HepG2 (cell line): ENCODE results near the gene STX2. TPM values are rescaled to one million over a fixed set of nuclear protein-coding genes. Genes with fewer than 3 reads are reported as not detected.

Experiments used
- BCL6 ChIP-seq: IDR thresholded peaks from 2 replicates; pipeline ENCODE4 v1.6.1; 2016; ENCODE audit warnings: missing genetic modification reagents, missing compliant biosample characterization
- FOXA1 ChIP-seq, 2 experiments: fragments of 450-650 bp in 1 of 2; sonication (generic) in 1 of 2; formaldehyde crosslinking in 1 of 2; IDR thresholded peaks; 2 replicates each; pipeline versions ENCODE4 v1.4.0 to v1.6.1; 2016 to 2020; ENCODE audit warnings: missing genetic modification reagents in 1 of 2
- FOXC1 ChIP-seq: sonication (generic); formaldehyde crosslinking; IDR thresholded peaks from 2 replicates; pipeline ENCODE4 v1.8.0; 2022; ENCODE audit warnings: mild to moderate bottlenecking, missing genetic modification reagents, borderline replicate concordance
- HNF1A ChIP-seq, 2 experiments: sonication (generic) in 1 of 2; formaldehyde crosslinking in 1 of 2; IDR thresholded peaks; 2 replicates each; pipeline versions ENCODE4 v1.4.0 to v1.6.1; 2016 to 2020; ENCODE audit warnings: borderline replicate concordance in 1 of 2, low read depth in 1 of 2, mild to moderate bottlenecking in 1 of 2, missing genetic modification reagents in 1 of 2
- MYC ChIP-seq: sonication (generic); formaldehyde crosslinking; IDR thresholded peaks from 2 replicates; pipeline ENCODE4 v1.9.0; 2021; ENCODE audit warnings: missing genetic modification reagents, borderline replicate concordance
- MYPOP ChIP-seq: sonication (generic); formaldehyde crosslinking; IDR thresholded peaks from 2 replicates; pipeline ENCODE4 v1.8.1; 2023; ENCODE audit warnings: mild to moderate bottlenecking, moderate library complexity, missing genetic modification reagents
- NR0B2 ChIP-seq: sonication (generic); formaldehyde crosslinking; IDR thresholded peaks from 2 replicates; pipeline ENCODE4 v1.4.0; 2020; ENCODE audit warnings: mild to moderate bottlenecking, missing genetic modification reagents
- SALL2 ChIP-seq: sonication (generic); formaldehyde crosslinking; IDR thresholded peaks from 2 replicates; pipeline ENCODE4 v1.8.1; 2023; ENCODE audit warnings: mild to moderate bottlenecking, missing genetic modification reagents, inconsistent platforms
- ZBTB3 ChIP-seq: sonication (generic); formaldehyde crosslinking; IDR thresholded peaks from 2 replicates; pipeline ENCODE4 v1.4.0; 2020; ENCODE audit warnings: low read depth, mild to moderate bottlenecking, moderate library complexity, missing genetic modification reagents, borderline replicate concordance
- ZMYM4 ChIP-seq: sonication (generic); formaldehyde crosslinking; IDR thresholded peaks from 2 replicates; pipeline ENCODE4 v1.8.1; 2023; ENCODE audit warnings: mild to moderate bottlenecking, missing genetic modification reagents
- ZNF629 ChIP-seq: sonication (generic); formaldehyde crosslinking; conservative IDR thresholded peaks from 2 replicates; pipeline ENCODE4 v1.5.0; 2020; ENCODE audit warnings: missing genetic modification reagents
- ZNF691 ChIP-seq: sonication (generic); formaldehyde crosslinking; IDR thresholded peaks from 2 replicates; pipeline ENCODE4 v1.4.0; 2020; ENCODE audit warnings: missing genetic modification reagents, low read depth, mild to moderate bottlenecking, borderline replicate concordance
- ZNF710 ChIP-seq: sonication (generic); formaldehyde crosslinking; IDR thresholded peaks from 2 replicates; pipeline ENCODE4 v1.5.0; 2020; ENCODE audit warnings: mild to moderate bottlenecking, missing genetic modification reagents, borderline replicate concordance
- ZNF766 ChIP-seq: sonication (generic); formaldehyde crosslinking; IDR thresholded peaks from 2 replicates; pipeline ENCODE4 v1.5.0; 2020; ENCODE audit warnings: missing genetic modification reagents, borderline replicate concordance
- ZNF775 ChIP-seq: sonication (generic); formaldehyde crosslinking; IDR thresholded peaks from 2 replicates; pipeline ENCODE4 v1.4.0; 2020; ENCODE audit warnings: missing genetic modification reagents, mild to moderate bottlenecking, moderate library complexity, borderline replicate concordance
- polyA plus RNA-seq, 8 experiments: library from polyadenylated mRNA; depleted of rRNA in 3 of 8; stranded (reverse) in 7 of 8; unstranded in 1 of 8; fragments of >200 nt; fragmentation: Illumina TruSeq in 4 of 8; extraction: Trizol in 4 of 8; gene quantifications; 2 replicates each; pipeline versions ENCODE4 v1.2.1 to v1.2.3, GENCODE V29; 2011 to 2016; ENCODE audit warnings: low read depth in 4 of 8, missing spikeins in 1 of 8, mixed read lengths in 1 of 8; ENCODE audit not compliant: insufficient read depth in 1 of 8
- total RNA-seq, 5 experiments: library from RNA; depleted of rRNA; stranded (reverse); fragments of >200 nt; fragmentation: Illumina TruSeq; extraction: Trizol; gene quantifications; 2 replicates each; pipeline ENCODE4 v1.2.3, GENCODE V29; 2016; ENCODE audit warnings: low read depth in 1 of 5

The STX2 gene
- total and polyA plus RNA-seq, 2 of the 13 experiments (the other 11 are each of a cell fraction or from before 2014, with no cell fraction given): 13.4 to 25.1 TPM

- TF ChIP-seq HNF1A (IDR thresholded peaks at IDR 0.05; ENCODE audit: low read depth) (no peak), HNF1A (CRISPR knock-in tag; IDR thresholded peaks at IDR 0.05; ENCODE audit: borderline replicate concordance) (peak; percentile 30; the same call in 1 of the 2 replicates), ZBTB3 (CRISPR knock-in tag) (0 out of 2 replicates have a peak, but pooled peaks have one; percentile 65), ZMYM4 (CRISPR knock-in tag) (peak; percentile 67; the same call in 1 of the 2 replicates), ZNF775 (CRISPR knock-in tag) (no peak), ZNF691 (CRISPR knock-in tag) (0 out of 2 replicates have a peak, but pooled peaks have one; percentile 16), FOXA1 (IDR thresholded peaks at IDR 0.05) (no peak), FOXA1 (CRISPR knock-in tag; IDR thresholded peaks at IDR 0.05) (peak; percentile 58), ZNF629 (CRISPR knock-in tag) (no peak), SALL2 (CRISPR knock-in tag) (0 out of 2 replicates have a peak, but pooled peaks have one; percentile 16), FOXC1 (no peak), ZNF710 (CRISPR knock-in tag) (peak; percentile 69; the same call in 1 of the 2 replicates), MYC (CRISPR knock-in tag) (peak; percentile 42), NR0B2 (CRISPR knock-in tag) (0 out of 2 replicates have a peak, but pooled peaks have one; percentile 34), MYPOP (peak; percentile 43; the same call in 1 of the 2 replicates), ZNF766 (CRISPR knock-in tag) (0 out of 2 replicates have a peak, but pooled peaks have one; percentile 29), BCL6 (0 out of 2 replicates have a peak, but pooled peaks have one; percentile 50)
Observed at GRCh38 chr12:130775953-130776856, 62.8 kb downstream of the STX2 start (continued).
